HCT116 (cell line): ENCODE measurements around the gene RIN3.

Experiments used
- CTCF ChIP-seq, 3 experiments: fragments of 200-600 bp in 1 of 3; sonication (generic) in 1 of 3; IDR thresholded peaks in 2 of 3; conservative IDR thresholded peaks in 1 of 3; 2 replicates each; pipeline ENCODE4 v1.5.1; 2012 to 2017; ENCODE audit warnings: low read depth in 2 of 3, low read length in 2 of 3, antibody characterized with exemption in 1 of 3, borderline replicate concordance in 1 of 3, control low read depth in 1 of 3, mild to moderate bottlenecking in 1 of 3, mixed read lengths in 1 of 3, mixed run types in 1 of 3, moderate library complexity in 1 of 3; ENCODE audit not compliant: insufficient read depth in 1 of 3
- POLR2AphosphoS5 ChIP-seq: IDR thresholded peaks from 2 replicates; pipeline ENCODE4 v1.6.1; 2011; ENCODE audit warnings: mild to moderate bottlenecking, low read depth, low read length, moderate library complexity

- TF ChIP-seq CTCF (IDR thresholded peaks at IDR 0.05 in 2 of 3, conservative IDR thresholded peaks at IDR 0.05 in 1 of 3; ENCODE audit: borderline replicate concordance in 1 of 3, insufficient read depth in 1 of 3, low read depth in 2 of 3, low read length in 2 of 3) (no peak), POLR2AphosphoS5 (no peak)
These were observed 172.3 kb downstream of the RIN3 start for GRCh38 chr14:92685784-92686355.
